ENCODE data around the gene ZNF81. TPM values are rescaled to one million over a fixed set of nuclear protein-coding genes. Genes with fewer than 3 reads are reported as not detected.
"Not testable (repeated sequence)": the region's sequence is repeated elsewhere in the genome, so short reads cannot be mapped to it uniquely, and the experiment has no call there.

ZNF81 gene
- total and polyA plus RNA-seq, 2 donors, result 2.3 to 7.7 TPM

- Histone ChIP-seq H3K9me3 (ENCODE audit: control insufficient read depth in 2 of 2, insufficient read depth in 1 of 2, low read length in 1 of 2) (no peaks in the 10 kb centered on the region), H3K4me1 (ENCODE audit: control insufficient read depth in 2 of 2, insufficient read depth in 2 of 2, low read length in 2 of 2) (no peaks in the 10 kb centered on the region), H3K27me3 (ENCODE audit: control insufficient read depth in 2 of 2, insufficient read depth in 1 of 2, low read length in 1 of 2) (no peaks in the 10 kb centered on the region), H3K36me3 (ENCODE audit: control insufficient read depth in 2 of 2, insufficient read depth in 2 of 2, low read length in 1 of 2) (no peaks in the 10 kb centered on the region), H3K27ac (ENCODE audit: low read depth in 1 of 2, low read length in 1 of 2) (no peak overlapping the region), H3K4me3 (ENCODE audit: low read length in 2 of 2) (no peak overlapping the region)
- no peak for DNase-seq (ENCODE audit: low read depth in 6 of 9, low spot score in 9 of 9)
- 61% methylated on average over 1 of the region's 1 CpG for WGBS
These were observed 7.7 kb upstream of the ZNF81 start for GRCh38 chrX:47828984-47829383.

- H3K27ac ChIP-seq (ENCODE audit: low read depth in 1 of 2, low read length in 1 of 2), result no peak overlapping the region
These were observed 4.9 kb upstream of the ZNF81 start for GRCh38 chrX:47831788-47832187.

GRCh38 chrX:47838361-47838760, 1.7 kb downstream of the ZNF81 start:
- DNase-seq (ENCODE audit: low read depth in 6 of 9, low spot score in 9 of 9), result no peak
- WGBS, result 76% methylated on average over 1 of the region's 1 CpG
- Histone ChIP-seq H3K9me3 (ENCODE audit: control insufficient read depth in 2 of 2, insufficient read depth in 1 of 2, low read length in 1 of 2) (no peaks in the 10 kb centered on the region), H3K27ac (ENCODE audit: low read depth in 1 of 2, low read length in 1 of 2) (no peak overlapping the region), H3K4me1 (ENCODE audit: control insufficient read depth in 2 of 2, insufficient read depth in 2 of 2, low read length in 2 of 2) (no peaks in the 10 kb centered on the region), H3K27me3 (ENCODE audit: control insufficient read depth in 2 of 2, insufficient read depth in 1 of 2, low read length in 1 of 2) (no peaks in the 10 kb centered on the region), H3K4me3 (ENCODE audit: low read length in 2 of 2) (no peak overlapping the region), H3K36me3 (ENCODE audit: control insufficient read depth in 2 of 2, insufficient read depth in 2 of 2, low read length in 1 of 2) (no peaks in the 10 kb centered on the region)

More at GRCh38 chrX:47831788-47832187, 4.9 kb upstream of the ZNF81 start:
- no peaks in the 10 kb centered on the region for H3K9me3 ChIP-seq (ENCODE audit: control insufficient read depth in 2 of 2, insufficient read depth in 1 of 2, low read length in 1 of 2)
- no peak overlapping the region for H3K4me3 ChIP-seq (ENCODE audit: low read length in 2 of 2)
- WGBS, result 58% methylated on average over 2 of the region's 2 CpGs
- peak in 5 of 9 donors; percentile 18 to 65 (median 25) for DNase-seq (ENCODE audit: low read depth in 6 of 9, low spot score in 9 of 9)
- no peaks in the 10 kb centered on the region for H3K27me3 ChIP-seq (ENCODE audit: control insufficient read depth in 2 of 2, insufficient read depth in 1 of 2, low read length in 1 of 2)
- no peaks in the 10 kb centered on the region for H3K4me1 ChIP-seq (ENCODE audit: control insufficient read depth in 2 of 2, insufficient read depth in 2 of 2, low read length in 2 of 2)
- no peaks in the 10 kb centered on the region for H3K36me3 ChIP-seq (ENCODE audit: control insufficient read depth in 2 of 2, insufficient read depth in 2 of 2, low read length in 1 of 2)

- no peaks in the 10 kb centered on the region for H3K4me1 ChIP-seq (ENCODE audit: control insufficient read depth in 2 of 2, insufficient read depth in 2 of 2, low read length in 2 of 2)
- WGBS, result 92% methylated on average over 4 of the region's 4 CpGs
- no peaks in the 10 kb centered on the region for H3K36me3 ChIP-seq (ENCODE audit: control insufficient read depth in 2 of 2, insufficient read depth in 2 of 2, low read length in 1 of 2)
- no peaks in the 10 kb centered on the region for H3K27me3 ChIP-seq (ENCODE audit: control insufficient read depth in 2 of 2, insufficient read depth in 1 of 2, low read length in 1 of 2)
- H3K9me3 ChIP-seq (ENCODE audit: control insufficient read depth in 2 of 2, insufficient read depth in 1 of 2, low read length in 1 of 2), result no peaks in the 10 kb centered on the region
- no peak for DNase-seq (ENCODE audit: low read depth in 6 of 9, low spot score in 9 of 9)
- no peak overlapping the region for H3K27ac ChIP-seq (ENCODE audit: low read depth in 1 of 2, low read length in 1 of 2)
- no peak overlapping the region for H3K4me3 ChIP-seq (ENCODE audit: low read length in 2 of 2)
These were observed 3.4 kb downstream of the ZNF81 start for GRCh38 chrX:47840111-47840510.

- Histone ChIP-seq H3K9me3 (ENCODE audit: control insufficient read depth in 2 of 2, insufficient read depth in 1 of 2, low read length in 1 of 2) (no peaks in the 10 kb centered on the region), H3K4me3 (ENCODE audit: low read length in 2 of 2) (no peak overlapping the region), H3K36me3 (ENCODE audit: control insufficient read depth in 2 of 2, insufficient read depth in 2 of 2, low read length in 1 of 2) (peaks cover 4 to 6% of the 10 kb centered on the region in 2 donors), H3K27me3 (ENCODE audit: control insufficient read depth in 2 of 2, insufficient read depth in 1 of 2, low read length in 1 of 2) (no peaks in the 10 kb centered on the region), H3K4me1 (ENCODE audit: control insufficient read depth in 2 of 2, insufficient read depth in 2 of 2, low read length in 2 of 2) (no peaks in the 10 kb centered on the region), H3K27ac (ENCODE audit: low read depth in 1 of 2, low read length in 1 of 2) (no peak overlapping the region)
- WGBS, result 100% methylated on average over 1 of the region's 1 CpG
- no peak for DNase-seq (ENCODE audit: low read depth in 6 of 9, low spot score in 9 of 9)
These were observed 6.7 kb downstream of the ZNF81 start for GRCh38 chrX:47843363-47843762.

- WGBS, result 100% methylated on average over 1 of the region's 1 CpG
- Histone ChIP-seq H3K9me3 (ENCODE audit: control insufficient read depth in 2 of 2, insufficient read depth in 1 of 2, low read length in 1 of 2) (no peaks in the 10 kb centered on the region), H3K36me3 (ENCODE audit: control insufficient read depth in 2 of 2, insufficient read depth in 2 of 2, low read length in 1 of 2) (peaks cover 4 to 6% of the 10 kb centered on the region in 2 donors), H3K4me3 (ENCODE audit: low read length in 2 of 2) (no peak overlapping the region), H3K27me3 (ENCODE audit: control insufficient read depth in 2 of 2, insufficient read depth in 1 of 2, low read length in 1 of 2) (no peaks in the 10 kb centered on the region), H3K27ac (ENCODE audit: low read depth in 1 of 2, low read length in 1 of 2) (no peak overlapping the region), H3K4me1 (ENCODE audit: control insufficient read depth in 2 of 2, insufficient read depth in 2 of 2, low read length in 2 of 2) (no peaks in the 10 kb centered on the region)
- DNase-seq (ENCODE audit: low read depth in 6 of 9, low spot score in 9 of 9), result no peak
These were observed 7.4 kb downstream of the ZNF81 start for GRCh38 chrX:47844117-47844516.

- peaks cover 4 to 6% of the 10 kb centered on the region in 2 donors for H3K36me3 ChIP-seq (ENCODE audit: control insufficient read depth in 2 of 2, insufficient read depth in 2 of 2, low read length in 1 of 2)
- no peaks in the 10 kb centered on the region for H3K4me1 ChIP-seq (ENCODE audit: control insufficient read depth in 2 of 2, insufficient read depth in 2 of 2, low read length in 2 of 2)
- H3K4me3 ChIP-seq (ENCODE audit: low read length in 2 of 2), result no peak overlapping the region
- no peaks in the 10 kb centered on the region for H3K9me3 ChIP-seq (ENCODE audit: control insufficient read depth in 2 of 2, insufficient read depth in 1 of 2, low read length in 1 of 2)
- no peak overlapping the region for H3K27ac ChIP-seq (ENCODE audit: low read depth in 1 of 2, low read length in 1 of 2)
- 97% methylated on average over 7 of the region's 7 CpGs for WGBS
- DNase-seq (ENCODE audit: low read depth in 6 of 9, low spot score in 9 of 9), result no peak
- no peaks in the 10 kb centered on the region for H3K27me3 ChIP-seq (ENCODE audit: control insufficient read depth in 2 of 2, insufficient read depth in 1 of 2, low read length in 1 of 2)
These were observed 9.3 kb downstream of the ZNF81 start for GRCh38 chrX:47846040-47846439.

- H3K4me1 ChIP-seq (ENCODE audit: control insufficient read depth in 2 of 2, insufficient read depth in 2 of 2, low read length in 2 of 2), result no peaks in the 10 kb centered on the region
- no peak overlapping the region for H3K27ac ChIP-seq (ENCODE audit: low read depth in 1 of 2, low read length in 1 of 2)
- H3K36me3 ChIP-seq (ENCODE audit: control insufficient read depth in 2 of 2, insufficient read depth in 2 of 2, low read length in 1 of 2), result peaks cover 4 to 6% of the 10 kb centered on the region in 2 donors
- WGBS, result 91% methylated on average over 2 of the region's 2 CpGs
- no peaks in the 10 kb centered on the region for H3K9me3 ChIP-seq (ENCODE audit: control insufficient read depth in 2 of 2, insufficient read depth in 1 of 2, low read length in 1 of 2)
- no peak overlapping the region for H3K4me3 ChIP-seq (ENCODE audit: low read length in 2 of 2)
- DNase-seq (ENCODE audit: low read depth in 6 of 9, low spot score in 9 of 9), result no peak
- no peaks in the 10 kb centered on the region for H3K27me3 ChIP-seq (ENCODE audit: control insufficient read depth in 2 of 2, insufficient read depth in 1 of 2, low read length in 1 of 2)
These were observed 13.1 kb downstream of the ZNF81 start for GRCh38 chrX:47849778-47850177.

GRCh38 chrX:47850389-47850788, 13.7 kb downstream of the ZNF81 start:
- H3K9me3 ChIP-seq (ENCODE audit: control insufficient read depth in 2 of 2, insufficient read depth in 1 of 2, low read length in 1 of 2); H3K27me3 ChIP-seq (ENCODE audit: control insufficient read depth in 2 of 2, insufficient read depth in 1 of 2, low read length in 1 of 2); H3K4me3 ChIP-seq (ENCODE audit: low read length in 2 of 2); H3K4me1 ChIP-seq (ENCODE audit: control insufficient read depth in 2 of 2, insufficient read depth in 2 of 2, low read length in 2 of 2); DNase-seq (ENCODE audit: low read depth in 6 of 9, low spot score in 9 of 9); H3K36me3 ChIP-seq (ENCODE audit: control insufficient read depth in 2 of 2, insufficient read depth in 2 of 2, low read length in 1 of 2); H3K27ac ChIP-seq (ENCODE audit: low read depth in 1 of 2, low read length in 1 of 2): not testable (repeated sequence)
- no CpG with 5 or more reads among the region's 2 CpGs for WGBS

- no peaks in the 10 kb centered on the region for H3K27me3 ChIP-seq (ENCODE audit: control insufficient read depth in 2 of 2, insufficient read depth in 1 of 2, low read length in 1 of 2)
- no peak overlapping the region for H3K4me3 ChIP-seq (ENCODE audit: low read length in 2 of 2)
- H3K4me1 ChIP-seq (ENCODE audit: control insufficient read depth in 2 of 2, insufficient read depth in 2 of 2, low read length in 2 of 2), result no peaks in the 10 kb centered on the region
- H3K27ac ChIP-seq (ENCODE audit: low read depth in 1 of 2, low read length in 1 of 2), result no peak overlapping the region
- WGBS, result 97% methylated on average over 1 of the region's 1 CpG
- H3K9me3 ChIP-seq (ENCODE audit: control insufficient read depth in 2 of 2, insufficient read depth in 1 of 2, low read length in 1 of 2), result no peaks in the 10 kb centered on the region
- H3K36me3 ChIP-seq (ENCODE audit: control insufficient read depth in 2 of 2, insufficient read depth in 2 of 2, low read length in 1 of 2), result peaks cover 4 to 6% of the 10 kb centered on the region in 2 donors
- DNase-seq (ENCODE audit: low read depth in 6 of 9, low spot score in 9 of 9), result no peak
These were observed 14.2 kb downstream of the ZNF81 start for GRCh38 chrX:47850901-47851300.

All from thymus (tissue), 11 donors.